WERI-Rb-1 (cell line): ENCODE data around the gene FBLN5.

Experiments used
- DNase-seq: peaks from one replicate; pipeline ENCODE4 v3.0.0-alpha.2; 2020
- H3K27ac ChIP-seq: fragments of 250-450 bp; sonication (Bioruptor Pico); 2 replicates; pipeline ENCODE4 v1.5.1; 2020; ENCODE audit warnings: mild to moderate bottlenecking, moderate library complexity
- H3K27me3 ChIP-seq: fragments of 250-450 bp; sonication (Bioruptor Pico); 2 replicates; pipeline ENCODE4 v1.5.1; 2021; ENCODE audit warnings: mild to moderate bottlenecking, low read depth, moderate library complexity; ENCODE audit not compliant: insufficient read depth, severe bottlenecking
- H3K36me3 ChIP-seq: fragments of 250-450 bp; sonication (Bioruptor Pico); 2 replicates; pipeline ENCODE4 v1.5.1; 2020; ENCODE audit warnings: mild to moderate bottlenecking, moderate library complexity
- H3K4me3 ChIP-seq: 2 replicates; pipeline ENCODE4 v1.5.1; 2011; ENCODE audit warnings: low read depth, mild to moderate bottlenecking, control low read depth, low read length
- H3K9me3 ChIP-seq: fragments of 250-450 bp; sonication (Bioruptor Pico); 2 replicates; pipeline ENCODE4 v1.5.1; 2021; ENCODE audit warnings: mild to moderate bottlenecking, moderate library complexity; ENCODE audit not compliant: severe bottlenecking
- TF ChIP-seq, protein P1 (sequence below): IDR thresholded peaks from 2 replicates; pipeline ENCODE4 v1.5.1; 2011; ENCODE audit warnings: low read depth, mild to moderate bottlenecking, control low read depth, inconsistent platforms, low read length

Gene FBLN5

DNA sequence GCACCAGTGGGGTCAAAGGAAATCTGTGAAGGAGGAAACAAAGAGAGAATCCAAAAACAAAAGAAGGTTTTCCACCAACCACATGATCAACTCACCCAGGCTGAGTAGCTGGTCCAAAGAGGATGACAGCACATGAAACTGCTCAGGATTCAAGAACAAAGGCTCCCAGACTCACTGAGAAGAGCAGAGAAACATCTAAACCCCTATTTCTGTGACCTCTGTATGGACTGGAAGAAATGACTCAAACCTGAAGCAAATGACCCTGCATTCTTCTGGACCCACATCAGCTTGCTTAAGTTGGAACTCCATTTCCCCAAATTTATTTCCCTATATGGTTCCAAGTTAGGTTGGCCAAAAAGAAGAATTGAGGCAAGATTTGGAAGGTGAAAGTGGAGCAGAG is 106.4 kb downstream of the FBLN5 start:
- H3K9me3 ChIP-seq: no peaks in the 10 kb centered on the region
- peaks cover 5% of the 10 kb centered on the region for H3K27me3 ChIP-seq
- no peak overlapping the region for H3K4me3 ChIP-seq
- DNase-seq: no peak
- TF ChIP-seq, protein P1, sequence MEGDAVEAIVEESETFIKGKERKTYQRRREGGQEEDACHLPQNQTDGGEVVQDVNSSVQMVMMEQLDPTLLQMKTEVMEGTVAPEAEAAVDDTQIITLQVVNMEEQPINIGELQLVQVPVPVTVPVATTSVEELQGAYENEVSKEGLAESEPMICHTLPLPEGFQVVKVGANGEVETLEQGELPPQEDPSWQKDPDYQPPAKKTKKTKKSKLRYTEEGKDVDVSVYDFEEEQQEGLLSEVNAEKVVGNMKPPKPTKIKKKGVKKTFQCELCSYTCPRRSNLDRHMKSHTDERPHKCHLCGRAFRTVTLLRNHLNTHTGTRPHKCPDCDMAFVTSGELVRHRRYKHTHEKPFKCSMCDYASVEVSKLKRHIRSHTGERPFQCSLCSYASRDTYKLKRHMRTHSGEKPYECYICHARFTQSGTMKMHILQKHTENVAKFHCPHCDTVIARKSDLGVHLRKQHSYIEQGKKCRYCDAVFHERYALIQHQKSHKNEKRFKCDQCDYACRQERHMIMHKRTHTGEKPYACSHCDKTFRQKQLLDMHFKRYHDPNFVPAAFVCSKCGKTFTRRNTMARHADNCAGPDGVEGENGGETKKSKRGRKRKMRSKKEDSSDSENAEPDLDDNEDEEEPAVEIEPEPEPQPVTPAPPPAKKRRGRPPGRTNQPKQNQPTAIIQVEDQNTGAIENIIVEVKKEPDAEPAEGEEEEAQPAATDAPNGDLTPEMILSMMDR: no peak
- no peak overlapping the region for H3K27ac ChIP-seq
- no peaks in the 10 kb centered on the region for H3K36me3 ChIP-seq

DNA sequence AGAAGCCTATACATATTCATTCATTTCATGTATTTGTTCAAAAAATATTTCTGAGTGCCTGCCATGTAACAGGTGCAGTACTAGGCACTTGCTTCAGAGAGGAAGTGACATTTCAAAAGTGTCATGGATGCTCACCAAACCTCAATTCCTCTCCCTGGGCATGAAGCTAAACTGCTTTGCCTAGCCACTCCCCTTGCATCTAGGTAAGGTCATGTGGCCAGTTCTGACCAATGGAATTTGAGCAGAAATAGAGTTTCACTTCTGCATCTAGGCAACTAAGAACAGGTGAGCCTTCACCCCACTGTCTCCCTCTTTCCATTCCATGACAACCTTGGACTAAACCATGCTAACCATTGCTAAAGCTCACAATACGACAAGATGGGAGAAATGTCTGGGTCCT is 107.7 kb downstream of the FBLN5 start:
- H3K4me3 ChIP-seq: no peak overlapping the region
- H3K36me3 ChIP-seq: no peaks in the 10 kb centered on the region
- TF ChIP-seq, protein P1: no peak
- no peak for DNase-seq
- H3K27ac ChIP-seq: no peak overlapping the region
- peaks cover 8% of the 10 kb centered on the region for H3K27me3 ChIP-seq
- no peaks in the 10 kb centered on the region for H3K9me3 ChIP-seq

DNA sequence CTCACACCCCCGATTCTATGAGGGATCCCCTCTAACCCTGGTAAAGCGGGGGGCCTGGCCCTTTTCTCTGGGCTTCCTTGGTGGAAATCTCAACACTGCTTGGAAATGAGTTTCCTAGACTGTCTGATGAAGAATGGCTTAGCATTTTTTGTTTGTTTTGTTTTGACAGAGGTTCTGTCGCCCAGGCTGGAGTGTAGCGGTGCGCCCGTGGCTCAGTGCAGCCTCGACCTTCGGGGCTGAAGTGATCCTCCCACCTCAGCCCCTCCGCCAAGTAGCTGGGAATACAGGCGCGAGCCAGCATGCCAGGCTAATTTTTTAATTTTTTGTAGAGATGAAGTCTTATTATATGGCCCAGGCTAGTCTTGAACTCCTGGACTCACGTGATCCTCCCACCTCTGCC is 110.4 kb downstream of the FBLN5 start:
- no peak overlapping the region for H3K27ac ChIP-seq
- no peaks in the 10 kb centered on the region for H3K9me3 ChIP-seq
- no peak for DNase-seq
- no peaks in the 10 kb centered on the region for H3K36me3 ChIP-seq
- H3K27me3 ChIP-seq: peaks cover 8% of the 10 kb centered on the region
- TF ChIP-seq, protein P1: no peak
- peak overlapping the region; percentile 90 for H3K4me3 ChIP-seq

DNA sequence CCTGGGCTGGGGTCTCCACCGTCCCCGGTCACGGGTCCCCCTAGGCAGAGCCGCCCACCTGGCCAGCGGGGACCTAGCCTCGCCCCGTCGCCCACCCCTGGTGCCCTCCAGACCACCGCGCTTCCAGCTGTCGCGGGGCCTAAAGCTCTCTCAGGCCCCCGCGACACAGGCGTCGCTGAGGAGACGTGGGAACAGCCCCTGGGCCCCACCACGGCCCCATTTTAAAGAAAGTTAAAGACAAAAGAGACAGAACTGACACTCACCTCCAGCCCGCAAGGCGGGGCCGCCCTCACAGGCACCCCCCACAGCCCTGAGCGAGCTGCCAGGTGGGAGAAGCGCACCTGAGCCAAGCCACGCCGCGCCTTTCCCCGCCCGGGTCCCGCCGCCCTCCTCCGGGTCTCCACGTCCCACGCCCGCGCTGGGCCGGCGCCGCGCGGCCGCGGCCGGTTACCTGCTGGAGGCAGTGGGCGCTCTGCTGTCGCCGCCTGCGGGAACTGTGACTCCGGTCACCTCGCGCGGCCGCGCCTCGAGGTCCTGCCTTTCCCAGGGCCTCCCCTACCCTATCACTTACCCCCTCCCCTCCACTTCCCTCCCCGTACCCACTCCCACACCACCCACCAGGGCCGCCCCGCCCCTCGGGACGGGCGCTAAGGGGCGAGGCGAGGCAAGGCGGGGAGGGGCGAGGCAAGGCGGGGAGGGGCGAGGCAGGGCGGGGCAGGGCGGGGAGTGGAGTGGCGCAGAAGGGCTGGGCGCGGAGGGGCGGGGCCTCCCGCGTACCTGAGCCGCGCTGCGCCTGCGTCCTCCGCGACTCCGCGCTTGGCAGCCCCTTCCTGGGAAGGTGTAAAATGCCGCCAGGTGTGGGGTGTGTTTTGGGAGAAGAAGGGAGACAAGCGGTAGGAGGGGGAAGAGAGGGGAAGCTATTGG is 111.3 kb downstream of the FBLN5 start:
- peak; percentile 93 for DNase-seq
- TF ChIP-seq, protein P1: 0 out of 2 replicates have a peak, but pooled peaks have one; percentile 9
- peaks cover 8% of the 10 kb centered on the region for H3K27me3 ChIP-seq
- no peak overlapping the region for H3K27ac ChIP-seq
- peak overlapping the region; percentile 90 for H3K4me3 ChIP-seq
- no peaks in the 10 kb centered on the region for H3K36me3 ChIP-seq
- H3K9me3 ChIP-seq: no peaks in the 10 kb centered on the region

DNA sequence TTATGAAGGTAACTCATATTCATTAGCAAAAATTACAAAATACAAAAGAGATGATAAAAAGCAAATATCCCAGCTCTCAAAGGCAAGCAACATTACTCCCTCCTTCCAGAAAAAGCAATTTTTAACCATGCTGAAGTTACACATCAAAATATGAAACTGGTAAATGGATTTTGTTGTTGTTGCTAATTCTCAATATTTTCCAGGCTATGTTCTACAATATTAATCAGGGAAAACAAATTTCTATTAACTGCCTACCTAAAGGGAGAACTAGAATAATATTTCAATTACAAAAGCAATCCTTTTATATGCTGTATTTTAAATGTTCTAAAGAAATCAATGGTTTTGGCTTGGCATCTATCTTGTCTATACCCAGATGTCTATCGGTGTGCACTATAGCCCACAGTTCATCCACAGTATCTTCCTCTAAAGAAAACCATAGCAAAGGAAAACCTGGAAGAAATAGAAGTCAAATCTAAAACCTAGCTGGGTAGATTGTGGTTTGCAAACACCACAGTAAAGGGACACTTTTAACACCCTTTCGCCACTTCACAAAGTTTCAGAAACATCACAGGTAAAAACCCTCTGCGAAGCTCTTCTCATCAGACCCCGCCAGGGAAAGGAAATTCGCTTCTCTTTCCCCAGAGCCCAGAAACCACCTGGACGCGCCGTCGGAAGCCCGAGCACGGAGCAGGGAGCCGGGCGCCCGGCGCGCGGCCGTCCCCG is 112.1 kb downstream of the FBLN5 start:
- TF ChIP-seq, protein P1: no peak
- Histone ChIP-seq H3K27me3 (peaks cover 8% of the 10 kb centered on the region), H3K4me3 (peak overlapping the region; percentile 90), H3K27ac (no peak overlapping the region), H3K36me3 (no peaks in the 10 kb centered on the region), H3K9me3 (no peaks in the 10 kb centered on the region)
- DNase-seq: no peak
